HepG2 (cell line): ENCODE data around the gene TOM1L2. TPM values are rescaled to one million over a fixed set of nuclear protein-coding genes. Genes with fewer than 3 reads are reported as not detected.
A peak's percentile ranks its signal among the peaks of the same experiment; 100 is the strongest.

ENCODE experiments used
- EP300 ChIP-seq, 3 experiments: sonication (generic) in 1 of 3; formaldehyde crosslinking in 1 of 3; IDR thresholded peaks; 2 replicates each; pipeline versions ENCODE4 v1.5.1 to v1.6.1; 2011 to 2020; ENCODE audit warnings: low read depth in 2 of 3, low read length in 2 of 3, borderline replicate concordance in 1 of 3, improper control_type of control experiment in 1 of 3, mild to moderate bottlenecking in 1 of 3, missing genetic modification reagents in 1 of 3, moderate library complexity in 1 of 3
- NONO ChIP-seq, 2 experiments: fragments of 450-650 bp in 1 of 2; sonication (generic) in 1 of 2; formaldehyde crosslinking in 1 of 2; IDR thresholded peaks in 1 of 2; conservative IDR thresholded peaks in 1 of 2; 2 replicates each; pipeline versions ENCODE4 v1.6.1 to v1.8.0; 2017 to 2022; ENCODE audit warnings: mild to moderate bottlenecking in 1 of 2, missing genetic modification reagents in 1 of 2, moderate library complexity in 1 of 2
- NR2F1 ChIP-seq, 2 experiments: fragments of 450-650 bp in 1 of 2; formaldehyde crosslinking in 1 of 2; IDR thresholded peaks; 2 replicates each; pipeline versions ENCODE4 v1.5.0 to v1.6.1; 2016 to 2020; ENCODE audit warnings: mild to moderate bottlenecking in 1 of 2, missing compliant biosample characterization in 1 of 2, missing genetic modification reagents in 1 of 2, moderate library complexity in 1 of 2
- NR2F6 ChIP-seq, 2 experiments: IDR thresholded peaks; 2 replicates each; pipeline ENCODE4 v1.6.1; 2016; ENCODE audit warnings: antibody characterized with exemption in 1 of 2, mild to moderate bottlenecking in 1 of 2
- PITX1 ChIP-seq: sonication (generic); formaldehyde crosslinking; IDR thresholded peaks from 2 replicates; pipeline ENCODE4 v1.5.1; 2020; ENCODE audit warnings: mild to moderate bottlenecking, missing genetic modification reagents
- POLR2AphosphoS2 ChIP-seq: IDR thresholded peaks from 2 replicates; pipeline ENCODE4 v1.6.1; 2011; ENCODE audit warnings: low read depth, low read length, improper control_type of control experiment
- PPARG ChIP-seq: conservative IDR thresholded peaks from 2 replicates; pipeline ENCODE4 v1.6.1; 2016; ENCODE audit warnings: missing biosample characterization, missing genetic modification reagents
- RAD21 ChIP-seq: fragments of 450-650 bp; formaldehyde crosslinking; IDR thresholded peaks from 2 replicates; pipeline ENCODE4 v1.5.0; 2020; ENCODE audit warnings: mild to moderate bottlenecking
- TBX3 ChIP-seq: fragments of 450-650 bp; IDR thresholded peaks from 2 replicates; pipeline ENCODE4 v1.6.1; 2017; ENCODE audit warnings: antibody characterized with exemption, mild to moderate bottlenecking, inconsistent platforms, borderline replicate concordance
- UBTF ChIP-seq: sonication (generic); formaldehyde crosslinking; IDR thresholded peaks from 2 replicates; pipeline ENCODE4 v1.4.0; 2020; ENCODE audit warnings: mild to moderate bottlenecking, missing genetic modification reagents
- ZBTB10 ChIP-seq: sonication (generic); formaldehyde crosslinking; IDR thresholded peaks from 2 replicates; pipeline ENCODE4 v1.4.0; 2020; ENCODE audit warnings: missing genetic modification reagents, borderline replicate concordance
- ZC3H4 ChIP-seq: sonication (generic); formaldehyde crosslinking; IDR thresholded peaks from 2 replicates; pipeline ENCODE4 v1.4.0; 2020; ENCODE audit warnings: missing genetic modification reagents, borderline replicate concordance
- ZFP37 ChIP-seq: sonication (generic); formaldehyde crosslinking; IDR thresholded peaks from 2 replicates; pipeline ENCODE4 v1.4.0; 2020; ENCODE audit warnings: missing genetic modification reagents, borderline replicate concordance
- ZNF580 ChIP-seq: IDR thresholded peaks from 2 replicates; pipeline ENCODE4 v1.6.1; 2016; ENCODE audit warnings: low read depth, borderline replicate concordance
- ZUFSP ChIP-seq: sonication (generic); formaldehyde crosslinking; IDR thresholded peaks from 2 replicates; pipeline ENCODE4 v1.9.0; 2021; ENCODE audit warnings: missing genetic modification reagents, mild to moderate bottlenecking, borderline replicate concordance
- polyA plus RNA-seq, 8 experiments: library from polyadenylated mRNA; depleted of rRNA in 3 of 8; stranded (reverse) in 7 of 8; unstranded in 1 of 8; fragments of >200 nt; fragmentation: Illumina TruSeq in 4 of 8; extraction: Trizol in 4 of 8; gene quantifications; 2 replicates each; pipeline versions ENCODE4 v1.2.1 to v1.2.3, GENCODE V29; 2011 to 2016; ENCODE audit warnings: low read depth in 4 of 8, missing spikeins in 1 of 8, mixed read lengths in 1 of 8; ENCODE audit not compliant: insufficient read depth in 1 of 8
- total RNA-seq, 5 experiments: library from RNA; depleted of rRNA; stranded (reverse); fragments of >200 nt; fragmentation: Illumina TruSeq; extraction: Trizol; gene quantifications; 2 replicates each; pipeline ENCODE4 v1.2.3, GENCODE V29; 2016; ENCODE audit warnings: low read depth in 1 of 5

Gene TOM1L2
- total and polyA plus RNA-seq, 2 of the 13 experiments (the other 11 are each of a cell fraction or from before 2014, with no cell fraction given) = 4.7 to 7.4 TPM

GRCh38 chr17:17836250-17836817, 135.9 kb downstream of the TOM1L2 start (continued):
- TF ChIP-seq ZUFSP (no peak), ZC3H4 (peak; percentile 7; the same call in 1 of the 2 replicates), NR2F6 (IDR thresholded peaks at IDR 0.05) (no peak), NR2F6 (CRISPR knock-in tag; IDR thresholded peaks at IDR 0.05) (peak; percentile 67), ZNF580 (CRISPR knock-in tag) (peak; percentile 79; the same call in 1 of the 2 replicates), PPARG (CRISPR knock-in tag) (0 out of 2 replicates have a peak, but pooled peaks have one; percentile 44), UBTF (CRISPR knock-in tag) (peak; percentile 68), NONO (IDR thresholded peaks at IDR 0.05) (no peak), NONO (CRISPR knock-in tag; conservative IDR thresholded peaks at IDR 0.05) (peak; percentile 85), ZFP37 (CRISPR knock-in tag) (peak; percentile 71), ZBTB10 (peak; percentile 87), NR2F1 (CRISPR knock-in tag; IDR thresholded peaks at IDR 0.05) (no peak), TBX3 (no peak), POLR2AphosphoS2 (peak; percentile 76; the same call in 1 of the 2 replicates), PITX1 (CRISPR knock-in tag) (peak; percentile 85; the same call in 1 of the 2 replicates), RAD21 (CRISPR knock-in tag) (peak; percentile 65), EP300 (IDR thresholded peaks at IDR 0.05; ENCODE audit: low read depth in 2 of 2, low read length in 2 of 2) (peak in 1 of 2 experiments; percentile 71; a peak in 1 of 4 replicates), EP300 (CRISPR knock-in tag; IDR thresholded peaks at IDR 0.05; ENCODE audit: borderline replicate concordance) (no peak; the same call in 1 of the 2 replicates)
